K562 (cell line): ENCODE measurements around the gene GRK3. TPM values are rescaled to one million over a fixed set of nuclear protein-coding genes. Genes with fewer than 3 reads are reported as not detected.

Experiments
- ARID1B ChIP-seq: fragments of 450-650 bp; IDR thresholded peaks from 2 replicates; pipeline ENCODE4 v1.6.1; 2016; ENCODE audit warnings: antibody characterized with exemption, mild to moderate bottlenecking, inconsistent platforms
- CSDE1 ChIP-seq, 2 experiments: fragments of 450-650 bp; IDR thresholded peaks; 2 replicates each; pipeline ENCODE4 v1.6.1; 2016; ENCODE audit warnings: mild to moderate bottlenecking in 1 of 2
- GTF2F1 ChIP-seq: IDR thresholded peaks from 2 replicates; pipeline ENCODE4 v1.6.1; 2011; ENCODE audit warnings: low read depth, low read length, improper control_type of control experiment
- NCOA1 ChIP-seq: fragments of 450-650 bp; IDR thresholded peaks from 2 replicates; pipeline ENCODE4 v1.6.1; 2016; ENCODE audit warnings: low read depth
- TAF7 ChIP-seq: fragments of 450-650 bp; IDR thresholded peaks from 2 replicates; pipeline ENCODE4 v1.6.1; 2016; ENCODE audit warnings: missing genetic modification characterization, missing compliant biosample characterization
- ZC3H4 ChIP-seq: sonication (generic); formaldehyde crosslinking; IDR thresholded peaks from 2 replicates; pipeline ENCODE4 v1.9.0; 2021; ENCODE audit warnings: missing genetic modification reagents, borderline replicate concordance
- ZFPM2 ChIP-seq: fragments of 250-450 bp; sonication (Bioruptor Pico); IDR thresholded peaks from 2 replicates; pipeline ENCODE4 v1.5.1; 2022; ENCODE audit warnings: mild to moderate bottlenecking
- ZNF384 ChIP-seq: IDR thresholded peaks from 2 replicates; pipeline ENCODE4 v1.6.1; 2012; ENCODE audit warnings: low read depth, low read length, improper control_type of control experiment
- polyA plus RNA-seq, 8 experiments: library from polyadenylated mRNA; depleted of rRNA in 4 of 8; stranded (reverse) in 5 of 8; unstranded in 3 of 8; fragments of >200 nt; fragmentation: Nextera tagmentation in 2 of 8; fragmentation: Illumina TruSeq in 1 of 8; extraction: Ambion mirVana in 2 of 8; extraction: Trizol in 1 of 8; gene quantifications; 2 replicates each; pipeline versions ENCODE4 v1.2.1 to v1.2.3, GENCODE V29; 2011 to 2014; ENCODE audit warnings: inconsistent platforms in 1 of 8, missing spikeins in 1 of 8
- total RNA-seq, 7 experiments: library from RNA; depleted of rRNA in 6 of 7; stranded (reverse); fragments of >200 nt in 6 of 7; fragmentation: Illumina TruSeq in 2 of 7; extraction: Trizol in 2 of 7; gene quantifications; 2 replicates each; pipeline versions ENCODE4 v1.2.1 to v1.2.3, GENCODE V29; 2011 to 2021; ENCODE audit warnings: low replicate concordance in 1 of 7
- TF ChIP-seq, protein P1 (sequence below): fragments of 250-450 bp; sonication (Bioruptor Pico); IDR thresholded peaks from 2 replicates; pipeline ENCODE4 v1.8.0; 2022; ENCODE audit warnings: inconsistent platforms
- TF ChIP-seq, protein P2 (sequence below): IDR thresholded peaks from 2 replicates; pipeline ENCODE4 v1.6.1; 2011; ENCODE audit warnings: borderline replicate concordance, low read depth, mild to moderate bottlenecking, moderate library complexity, low read length; ENCODE audit not compliant: insufficient read depth, poor library complexity, severe bottlenecking
- TF ChIP-seq, protein P3 (sequence below): fragments of 200-600 bp; sonication (generic); IDR thresholded peaks from one replicate; pipeline ENCODE4 v1.6.1; 2012; ENCODE audit warnings: mild to moderate bottlenecking, low read depth, low read length, inconsistent platforms

Gene GRK3
- total and polyA plus RNA-seq, 9 of the 15 experiments (the other 6 are each of a cell fraction or from before 2014, with no cell fraction given), result 1.4 to 7.6 (median 3.6) TPM

DNA sequence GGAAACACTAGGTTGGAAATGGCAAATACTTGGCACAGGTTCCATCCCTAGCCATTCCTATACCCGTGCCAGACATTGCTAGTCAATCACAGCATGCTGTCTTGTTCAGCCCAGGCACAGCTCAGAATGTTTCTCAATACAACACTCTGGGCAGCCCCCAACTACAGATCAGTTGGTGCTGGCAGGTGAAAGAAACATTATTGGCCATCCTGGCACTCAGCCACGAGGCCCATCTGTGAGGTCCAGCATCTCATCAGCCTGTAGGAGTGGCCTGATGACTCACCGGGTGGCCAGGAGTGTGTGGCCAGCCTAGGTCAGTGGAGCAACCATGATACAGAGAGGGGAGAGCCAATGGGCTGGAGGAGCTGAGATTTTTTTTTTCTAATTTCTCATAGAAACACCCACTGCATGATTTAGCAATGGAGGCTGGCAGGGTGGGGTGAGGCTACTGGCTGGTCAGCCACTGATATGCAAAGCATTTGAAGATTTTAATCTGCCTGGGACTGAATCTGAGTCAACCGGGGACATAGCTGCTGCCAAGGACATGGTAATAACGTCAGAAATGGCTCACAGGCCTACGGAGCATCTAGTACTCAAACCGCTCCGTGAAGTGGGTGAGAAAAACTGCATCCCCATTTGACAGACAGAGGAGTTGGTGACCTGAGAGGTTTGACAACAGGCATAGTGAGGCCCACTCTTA, 182.9 kb downstream of the GRK3 start (continued):
- TF ChIP-seq, protein P1, sequence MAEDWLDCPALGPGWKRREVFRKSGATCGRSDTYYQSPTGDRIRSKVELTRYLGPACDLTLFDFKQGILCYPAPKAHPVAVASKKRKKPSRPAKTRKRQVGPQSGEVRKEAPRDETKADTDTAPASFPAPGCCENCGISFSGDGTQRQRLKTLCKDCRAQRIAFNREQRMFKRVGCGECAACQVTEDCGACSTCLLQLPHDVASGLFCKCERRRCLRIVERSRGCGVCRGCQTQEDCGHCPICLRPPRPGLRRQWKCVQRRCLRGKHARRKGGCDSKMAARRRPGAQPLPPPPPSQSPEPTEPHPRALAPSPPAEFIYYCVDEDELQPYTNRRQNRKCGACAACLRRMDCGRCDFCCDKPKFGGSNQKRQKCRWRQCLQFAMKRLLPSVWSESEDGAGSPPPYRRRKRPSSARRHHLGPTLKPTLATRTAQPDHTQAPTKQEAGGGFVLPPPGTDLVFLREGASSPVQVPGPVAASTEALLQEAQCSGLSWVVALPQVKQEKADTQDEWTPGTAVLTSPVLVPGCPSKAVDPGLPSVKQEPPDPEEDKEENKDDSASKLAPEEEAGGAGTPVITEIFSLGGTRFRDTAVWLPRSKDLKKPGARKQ (CRISPR knock-in tag), result no peak
- no peak for TF ChIP-seq CSDE1 (IDR thresholded peaks at IDR 0.05)
- no peak for TF ChIP-seq GTF2F1
- peak; percentile 78; the same call in 1 of the 2 replicates for TF ChIP-seq ZNF384
- TF ChIP-seq, protein P2, sequence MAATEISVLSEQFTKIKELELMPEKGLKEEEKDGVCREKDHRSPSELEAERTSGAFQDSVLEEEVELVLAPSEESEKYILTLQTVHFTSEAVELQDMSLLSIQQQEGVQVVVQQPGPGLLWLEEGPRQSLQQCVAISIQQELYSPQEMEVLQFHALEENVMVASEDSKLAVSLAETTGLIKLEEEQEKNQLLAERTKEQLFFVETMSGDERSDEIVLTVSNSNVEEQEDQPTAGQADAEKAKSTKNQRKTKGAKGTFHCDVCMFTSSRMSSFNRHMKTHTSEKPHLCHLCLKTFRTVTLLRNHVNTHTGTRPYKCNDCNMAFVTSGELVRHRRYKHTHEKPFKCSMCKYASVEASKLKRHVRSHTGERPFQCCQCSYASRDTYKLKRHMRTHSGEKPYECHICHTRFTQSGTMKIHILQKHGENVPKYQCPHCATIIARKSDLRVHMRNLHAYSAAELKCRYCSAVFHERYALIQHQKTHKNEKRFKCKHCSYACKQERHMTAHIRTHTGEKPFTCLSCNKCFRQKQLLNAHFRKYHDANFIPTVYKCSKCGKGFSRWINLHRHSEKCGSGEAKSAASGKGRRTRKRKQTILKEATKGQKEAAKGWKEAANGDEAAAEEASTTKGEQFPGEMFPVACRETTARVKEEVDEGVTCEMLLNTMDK, result no peak
- no peak for TF ChIP-seq ZC3H4
- TF ChIP-seq ARID1B, result peak; percentile 62
- TF ChIP-seq NCOA1, result no peak
- TF ChIP-seq TAF7 (tag), result no peak
- TF ChIP-seq ZFPM2 (CRISPR knock-in tag), result no peak
- TF ChIP-seq, protein P3, sequence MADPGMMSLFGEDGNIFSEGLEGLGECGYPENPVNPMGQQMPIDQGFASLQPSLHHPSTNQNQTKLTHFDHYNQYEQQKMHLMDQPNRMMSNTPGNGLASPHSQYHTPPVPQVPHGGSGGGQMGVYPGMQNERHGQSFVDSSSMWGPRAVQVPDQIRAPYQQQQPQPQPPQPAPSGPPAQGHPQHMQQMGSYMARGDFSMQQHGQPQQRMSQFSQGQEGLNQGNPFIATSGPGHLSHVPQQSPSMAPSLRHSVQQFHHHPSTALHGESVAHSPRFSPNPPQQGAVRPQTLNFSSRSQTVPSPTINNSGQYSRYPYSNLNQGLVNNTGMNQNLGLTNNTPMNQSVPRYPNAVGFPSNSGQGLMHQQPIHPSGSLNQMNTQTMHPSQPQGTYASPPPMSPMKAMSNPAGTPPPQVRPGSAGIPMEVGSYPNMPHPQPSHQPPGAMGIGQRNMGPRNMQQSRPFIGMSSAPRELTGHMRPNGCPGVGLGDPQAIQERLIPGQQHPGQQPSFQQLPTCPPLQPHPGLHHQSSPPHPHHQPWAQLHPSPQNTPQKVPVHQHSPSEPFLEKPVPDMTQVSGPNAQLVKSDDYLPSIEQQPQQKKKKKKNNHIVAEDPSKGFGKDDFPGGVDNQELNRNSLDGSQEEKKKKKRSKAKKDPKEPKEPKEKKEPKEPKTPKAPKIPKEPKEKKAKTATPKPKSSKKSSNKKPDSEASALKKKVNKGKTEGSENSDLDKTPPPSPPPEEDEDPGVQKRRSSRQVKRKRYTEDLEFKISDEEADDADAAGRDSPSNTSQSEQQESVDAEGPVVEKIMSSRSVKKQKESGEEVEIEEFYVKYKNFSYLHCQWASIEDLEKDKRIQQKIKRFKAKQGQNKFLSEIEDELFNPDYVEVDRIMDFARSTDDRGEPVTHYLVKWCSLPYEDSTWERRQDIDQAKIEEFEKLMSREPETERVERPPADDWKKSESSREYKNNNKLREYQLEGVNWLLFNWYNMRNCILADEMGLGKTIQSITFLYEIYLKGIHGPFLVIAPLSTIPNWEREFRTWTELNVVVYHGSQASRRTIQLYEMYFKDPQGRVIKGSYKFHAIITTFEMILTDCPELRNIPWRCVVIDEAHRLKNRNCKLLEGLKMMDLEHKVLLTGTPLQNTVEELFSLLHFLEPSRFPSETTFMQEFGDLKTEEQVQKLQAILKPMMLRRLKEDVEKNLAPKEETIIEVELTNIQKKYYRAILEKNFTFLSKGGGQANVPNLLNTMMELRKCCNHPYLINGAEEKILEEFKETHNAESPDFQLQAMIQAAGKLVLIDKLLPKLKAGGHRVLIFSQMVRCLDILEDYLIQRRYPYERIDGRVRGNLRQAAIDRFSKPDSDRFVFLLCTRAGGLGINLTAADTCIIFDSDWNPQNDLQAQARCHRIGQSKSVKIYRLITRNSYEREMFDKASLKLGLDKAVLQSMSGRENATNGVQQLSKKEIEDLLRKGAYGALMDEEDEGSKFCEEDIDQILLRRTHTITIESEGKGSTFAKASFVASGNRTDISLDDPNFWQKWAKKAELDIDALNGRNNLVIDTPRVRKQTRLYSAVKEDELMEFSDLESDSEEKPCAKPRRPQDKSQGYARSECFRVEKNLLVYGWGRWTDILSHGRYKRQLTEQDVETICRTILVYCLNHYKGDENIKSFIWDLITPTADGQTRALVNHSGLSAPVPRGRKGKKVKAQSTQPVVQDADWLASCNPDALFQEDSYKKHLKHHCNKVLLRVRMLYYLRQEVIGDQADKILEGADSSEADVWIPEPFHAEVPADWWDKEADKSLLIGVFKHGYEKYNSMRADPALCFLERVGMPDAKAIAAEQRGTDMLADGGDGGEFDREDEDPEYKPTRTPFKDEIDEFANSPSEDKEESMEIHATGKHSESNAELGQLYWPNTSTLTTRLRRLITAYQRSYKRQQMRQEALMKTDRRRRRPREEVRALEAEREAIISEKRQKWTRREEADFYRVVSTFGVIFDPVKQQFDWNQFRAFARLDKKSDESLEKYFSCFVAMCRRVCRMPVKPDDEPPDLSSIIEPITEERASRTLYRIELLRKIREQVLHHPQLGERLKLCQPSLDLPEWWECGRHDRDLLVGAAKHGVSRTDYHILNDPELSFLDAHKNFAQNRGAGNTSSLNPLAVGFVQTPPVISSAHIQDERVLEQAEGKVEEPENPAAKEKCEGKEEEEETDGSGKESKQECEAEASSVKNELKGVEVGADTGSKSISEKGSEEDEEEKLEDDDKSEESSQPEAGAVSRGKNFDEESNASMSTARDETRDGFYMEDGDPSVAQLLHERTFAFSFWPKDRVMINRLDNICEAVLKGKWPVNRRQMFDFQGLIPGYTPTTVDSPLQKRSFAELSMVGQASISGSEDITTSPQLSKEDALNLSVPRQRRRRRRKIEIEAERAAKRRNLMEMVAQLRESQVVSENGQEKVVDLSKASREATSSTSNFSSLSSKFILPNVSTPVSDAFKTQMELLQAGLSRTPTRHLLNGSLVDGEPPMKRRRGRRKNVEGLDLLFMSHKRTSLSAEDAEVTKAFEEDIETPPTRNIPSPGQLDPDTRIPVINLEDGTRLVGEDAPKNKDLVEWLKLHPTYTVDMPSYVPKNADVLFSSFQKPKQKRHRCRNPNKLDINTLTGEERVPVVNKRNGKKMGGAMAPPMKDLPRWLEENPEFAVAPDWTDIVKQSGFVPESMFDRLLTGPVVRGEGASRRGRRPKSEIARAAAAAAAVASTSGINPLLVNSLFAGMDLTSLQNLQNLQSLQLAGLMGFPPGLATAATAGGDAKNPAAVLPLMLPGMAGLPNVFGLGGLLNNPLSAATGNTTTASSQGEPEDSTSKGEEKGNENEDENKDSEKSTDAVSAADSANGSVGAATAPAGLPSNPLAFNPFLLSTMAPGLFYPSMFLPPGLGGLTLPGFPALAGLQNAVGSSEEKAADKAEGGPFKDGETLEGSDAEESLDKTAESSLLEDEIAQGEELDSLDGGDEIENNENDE, result no peak
